Measurements from ENCODE around the gene SELENOP. TPM values are rescaled to one million over a fixed set of nuclear protein-coding genes. Genes with fewer than 3 reads are reported as not detected.

The SELENOP gene
- total and polyA plus RNA-seq, 2 of the 13 experiments (the other 11 are each of a cell fraction or from before 2014, with no cell fraction given) = 1,895 to 2,083 TPM

DNA sequence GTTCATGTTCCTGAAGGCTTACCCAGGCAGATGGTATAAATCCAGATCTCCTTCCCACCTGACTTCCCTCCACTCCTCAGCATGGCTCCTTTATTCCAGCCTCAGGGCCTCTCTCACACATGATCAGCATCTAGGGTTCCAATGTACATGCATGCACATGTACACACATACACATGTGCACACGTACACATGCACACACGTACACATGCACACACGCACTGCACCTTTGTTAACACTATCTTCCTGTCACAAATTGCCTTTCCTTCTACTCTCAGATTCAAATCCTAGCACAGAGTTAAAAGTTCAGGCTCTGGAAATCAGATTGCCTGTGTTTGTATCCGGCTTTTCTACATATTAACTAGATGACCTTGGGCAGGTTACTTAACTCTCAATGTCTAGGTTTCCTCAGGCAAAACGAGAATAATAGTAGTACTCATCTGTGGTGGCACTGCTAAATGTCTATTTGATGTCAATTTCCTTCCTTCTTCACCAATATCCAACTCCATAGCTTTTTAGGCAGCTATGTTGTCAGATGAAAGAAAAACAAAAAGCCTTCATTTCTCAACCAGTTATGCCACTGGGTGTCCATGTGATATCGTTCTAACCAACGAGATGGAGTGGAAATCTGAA lies 12.8 kb upstream of the SELENOP start (continued):
- TF ChIP-seq ELF1 (CRISPR knock-in tag; IDR thresholded peaks at IDR 0.05) = peak; percentile 25; the same call in 1 of the 2 replicates
- no peak for TF ChIP-seq ZNF367 (CRISPR knock-in tag; IDR thresholded peaks at IDR 0.05; ENCODE audit: borderline replicate concordance)
- TF ChIP-seq, protein P1, sequence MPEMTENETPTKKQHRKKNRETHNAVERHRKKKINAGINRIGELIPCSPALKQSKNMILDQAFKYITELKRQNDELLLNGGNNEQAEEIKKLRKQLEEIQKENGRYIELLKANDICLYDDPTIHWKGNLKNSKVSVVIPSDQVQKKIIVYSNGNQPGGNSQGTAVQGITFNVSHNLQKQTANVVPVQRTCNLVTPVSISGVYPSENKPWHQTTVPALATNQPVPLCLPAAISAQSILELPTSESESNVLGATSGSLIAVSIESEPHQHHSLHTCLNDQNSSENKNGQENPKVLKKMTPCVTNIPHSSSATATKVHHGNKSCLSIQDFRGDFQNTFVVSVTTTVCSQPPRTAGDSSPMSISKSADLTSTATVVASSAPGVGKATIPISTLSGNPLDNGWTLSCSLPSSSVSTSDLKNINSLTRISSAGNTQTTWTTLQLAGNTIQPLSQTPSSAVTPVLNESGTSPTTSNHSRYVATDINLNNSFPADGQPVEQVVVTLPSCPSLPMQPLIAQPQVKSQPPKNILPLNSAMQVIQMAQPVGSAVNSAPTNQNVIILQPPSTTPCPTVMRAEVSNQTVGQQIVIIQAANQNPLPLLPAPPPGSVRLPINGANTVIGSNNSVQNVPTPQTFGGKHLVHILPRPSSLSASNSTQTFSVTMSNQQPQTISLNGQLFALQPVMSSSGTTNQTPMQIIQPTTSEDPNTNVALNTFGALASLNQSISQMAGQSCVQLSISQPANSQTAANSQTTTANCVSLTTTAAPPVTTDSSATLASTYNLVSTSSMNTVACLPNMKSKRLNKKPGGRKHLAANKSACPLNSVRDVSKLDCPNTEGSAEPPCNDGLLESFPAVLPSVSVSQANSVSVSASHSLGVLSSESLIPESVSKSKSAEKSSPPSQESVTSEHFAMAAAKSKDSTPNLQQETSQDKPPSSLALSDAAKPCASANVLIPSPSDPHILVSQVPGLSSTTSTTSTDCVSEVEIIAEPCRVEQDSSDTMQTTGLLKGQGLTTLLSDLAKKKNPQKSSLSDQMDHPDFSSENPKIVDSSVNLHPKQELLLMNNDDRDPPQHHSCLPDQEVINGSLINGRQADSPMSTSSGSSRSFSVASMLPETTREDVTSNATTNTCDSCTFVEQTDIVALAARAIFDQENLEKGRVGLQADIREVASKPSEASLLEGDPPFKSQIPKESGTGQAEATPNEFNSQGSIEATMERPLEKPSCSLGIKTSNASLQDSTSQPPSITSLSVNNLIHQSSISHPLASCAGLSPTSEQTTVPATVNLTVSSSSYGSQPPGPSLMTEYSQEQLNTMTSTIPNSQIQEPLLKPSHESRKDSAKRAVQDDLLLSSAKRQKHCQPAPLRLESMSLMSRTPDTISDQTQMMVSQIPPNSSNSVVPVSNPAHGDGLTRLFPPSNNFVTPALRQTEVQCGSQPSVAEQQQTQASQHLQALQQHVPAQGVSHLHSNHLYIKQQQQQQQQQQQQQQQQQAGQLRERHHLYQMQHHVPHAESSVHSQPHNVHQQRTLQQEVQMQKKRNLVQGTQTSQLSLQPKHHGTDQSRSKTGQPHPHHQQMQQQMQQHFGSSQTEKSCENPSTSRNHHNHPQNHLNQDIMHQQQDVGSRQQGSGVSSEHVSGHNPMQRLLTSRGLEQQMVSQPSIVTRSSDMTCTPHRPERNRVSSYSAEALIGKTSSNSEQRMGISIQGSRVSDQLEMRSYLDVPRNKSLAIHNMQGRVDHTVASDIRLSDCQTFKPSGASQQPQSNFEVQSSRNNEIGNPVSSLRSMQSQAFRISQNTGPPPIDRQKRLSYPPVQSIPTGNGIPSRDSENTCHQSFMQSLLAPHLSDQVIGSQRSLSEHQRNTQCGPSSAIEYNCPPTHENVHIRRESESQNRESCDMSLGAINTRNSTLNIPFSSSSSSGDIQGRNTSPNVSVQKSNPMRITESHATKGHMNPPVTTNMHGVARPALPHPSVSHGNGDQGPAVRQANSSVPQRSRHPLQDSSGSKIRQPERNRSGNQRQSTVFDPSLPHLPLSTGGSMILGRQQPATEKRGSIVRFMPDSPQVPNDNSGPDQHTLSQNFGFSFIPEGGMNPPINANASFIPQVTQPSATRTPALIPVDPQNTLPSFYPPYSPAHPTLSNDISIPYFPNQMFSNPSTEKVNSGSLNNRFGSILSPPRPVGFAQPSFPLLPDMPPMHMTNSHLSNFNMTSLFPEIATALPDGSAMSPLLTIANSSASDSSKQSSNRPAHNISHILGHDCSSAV (CRISPR knock-in tag; IDR thresholded peaks at IDR 0.05; ENCODE audit: borderline replicate concordance) = no peak
- TF ChIP-seq ZNF816 (CRISPR knock-in tag; IDR thresholded peaks at IDR 0.05; ENCODE audit: borderline replicate concordance) = peak; percentile 79; the same call in 1 of the 2 replicates
- TF ChIP-seq GATA4 (IDR thresholded peaks at IDR 0.05; ENCODE audit: borderline replicate concordance, low read depth) = no peak
- TF ChIP-seq IKZF4 (CRISPR knock-in tag; IDR thresholded peaks at IDR 0.05; ENCODE audit: borderline replicate concordance, low read depth, not compliant biosample characterization) = no peak
- TF ChIP-seq, protein P2, sequence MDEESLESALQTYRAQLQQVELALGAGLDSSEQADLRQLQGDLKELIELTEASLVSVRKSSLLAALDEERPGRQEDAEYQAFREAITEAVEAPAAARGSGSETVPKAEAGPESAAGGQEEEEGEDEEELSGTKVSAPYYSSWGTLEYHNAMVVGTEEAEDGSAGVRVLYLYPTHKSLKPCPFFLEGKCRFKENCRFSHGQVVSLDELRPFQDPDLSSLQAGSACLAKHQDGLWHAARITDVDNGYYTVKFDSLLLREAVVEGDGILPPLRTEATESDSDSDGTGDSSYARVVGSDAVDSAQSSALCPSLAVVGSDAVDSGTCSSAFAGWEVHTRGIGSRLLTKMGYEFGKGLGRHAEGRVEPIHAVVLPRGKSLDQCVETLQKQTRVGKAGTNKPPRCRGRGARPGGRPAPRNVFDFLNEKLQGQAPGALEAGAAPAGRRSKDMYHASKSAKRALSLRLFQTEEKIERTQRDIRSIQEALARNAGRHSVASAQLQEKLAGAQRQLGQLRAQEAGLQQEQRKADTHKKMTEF (CRISPR knock-in tag; IDR thresholded peaks at IDR 0.05) = peak; percentile 88
- peak in 1 of 2 experiments; percentile 91; a peak in 2 of 4 replicates for TF ChIP-seq EP300 (IDR thresholded peaks at IDR 0.05; ENCODE audit: low read depth in 2 of 2, low read length in 2 of 2)
- TF ChIP-seq EP300 (CRISPR knock-in tag; IDR thresholded peaks at IDR 0.05; ENCODE audit: borderline replicate concordance) = peak; percentile 65; the same call in 1 of the 2 replicates
- TF ChIP-seq, protein P3, sequence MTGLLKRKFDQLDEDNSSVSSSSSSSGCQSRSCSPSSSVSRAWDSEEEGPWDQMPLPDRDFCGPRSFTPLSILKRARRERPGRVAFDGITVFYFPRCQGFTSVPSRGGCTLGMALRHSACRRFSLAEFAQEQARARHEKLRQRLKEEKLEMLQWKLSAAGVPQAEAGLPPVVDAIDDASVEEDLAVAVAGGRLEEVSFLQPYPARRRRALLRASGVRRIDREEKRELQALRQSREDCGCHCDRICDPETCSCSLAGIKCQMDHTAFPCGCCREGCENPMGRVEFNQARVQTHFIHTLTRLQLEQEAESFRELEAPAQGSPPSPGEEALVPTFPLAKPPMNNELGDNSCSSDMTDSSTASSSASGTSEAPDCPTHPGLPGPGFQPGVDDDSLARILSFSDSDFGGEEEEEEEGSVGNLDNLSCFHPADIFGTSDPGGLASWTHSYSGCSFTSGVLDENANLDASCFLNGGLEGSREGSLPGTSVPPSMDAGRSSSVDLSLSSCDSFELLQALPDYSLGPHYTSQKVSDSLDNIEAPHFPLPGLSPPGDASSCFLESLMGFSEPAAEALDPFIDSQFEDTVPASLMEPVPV (CRISPR knock-in tag; IDR thresholded peaks at IDR 0.05) = no peak
- TF ChIP-seq, protein P4, sequence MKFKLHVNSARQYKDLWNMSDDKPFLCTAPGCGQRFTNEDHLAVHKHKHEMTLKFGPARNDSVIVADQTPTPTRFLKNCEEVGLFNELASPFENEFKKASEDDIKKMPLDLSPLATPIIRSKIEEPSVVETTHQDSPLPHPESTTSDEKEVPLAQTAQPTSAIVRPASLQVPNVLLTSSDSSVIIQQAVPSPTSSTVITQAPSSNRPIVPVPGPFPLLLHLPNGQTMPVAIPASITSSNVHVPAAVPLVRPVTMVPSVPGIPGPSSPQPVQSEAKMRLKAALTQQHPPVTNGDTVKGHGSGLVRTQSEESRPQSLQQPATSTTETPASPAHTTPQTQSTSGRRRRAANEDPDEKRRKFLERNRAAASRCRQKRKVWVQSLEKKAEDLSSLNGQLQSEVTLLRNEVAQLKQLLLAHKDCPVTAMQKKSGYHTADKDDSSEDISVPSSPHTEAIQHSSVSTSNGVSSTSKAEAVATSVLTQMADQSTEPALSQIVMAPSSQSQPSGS (CRISPR knock-in tag; IDR thresholded peaks at IDR 0.05) = peak; percentile 71
- TF ChIP-seq RELA (CRISPR knock-in tag; IDR thresholded peaks at IDR 0.05) = no peak
- TF ChIP-seq ZNF468 (CRISPR knock-in tag; IDR thresholded peaks at IDR 0.05) = no peak
- TF ChIP-seq, protein P5, sequence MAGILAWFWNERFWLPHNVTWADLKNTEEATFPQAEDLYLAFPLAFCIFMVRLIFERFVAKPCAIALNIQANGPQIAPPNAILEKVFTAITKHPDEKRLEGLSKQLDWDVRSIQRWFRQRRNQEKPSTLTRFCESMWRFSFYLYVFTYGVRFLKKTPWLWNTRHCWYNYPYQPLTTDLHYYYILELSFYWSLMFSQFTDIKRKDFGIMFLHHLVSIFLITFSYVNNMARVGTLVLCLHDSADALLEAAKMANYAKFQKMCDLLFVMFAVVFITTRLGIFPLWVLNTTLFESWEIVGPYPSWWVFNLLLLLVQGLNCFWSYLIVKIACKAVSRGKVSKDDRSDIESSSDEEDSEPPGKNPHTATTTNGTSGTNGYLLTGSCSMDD (CRISPR knock-in tag; IDR thresholded peaks at IDR 0.05) = no peak
